ENCODE data around the gene OXSR1.

DNA sequence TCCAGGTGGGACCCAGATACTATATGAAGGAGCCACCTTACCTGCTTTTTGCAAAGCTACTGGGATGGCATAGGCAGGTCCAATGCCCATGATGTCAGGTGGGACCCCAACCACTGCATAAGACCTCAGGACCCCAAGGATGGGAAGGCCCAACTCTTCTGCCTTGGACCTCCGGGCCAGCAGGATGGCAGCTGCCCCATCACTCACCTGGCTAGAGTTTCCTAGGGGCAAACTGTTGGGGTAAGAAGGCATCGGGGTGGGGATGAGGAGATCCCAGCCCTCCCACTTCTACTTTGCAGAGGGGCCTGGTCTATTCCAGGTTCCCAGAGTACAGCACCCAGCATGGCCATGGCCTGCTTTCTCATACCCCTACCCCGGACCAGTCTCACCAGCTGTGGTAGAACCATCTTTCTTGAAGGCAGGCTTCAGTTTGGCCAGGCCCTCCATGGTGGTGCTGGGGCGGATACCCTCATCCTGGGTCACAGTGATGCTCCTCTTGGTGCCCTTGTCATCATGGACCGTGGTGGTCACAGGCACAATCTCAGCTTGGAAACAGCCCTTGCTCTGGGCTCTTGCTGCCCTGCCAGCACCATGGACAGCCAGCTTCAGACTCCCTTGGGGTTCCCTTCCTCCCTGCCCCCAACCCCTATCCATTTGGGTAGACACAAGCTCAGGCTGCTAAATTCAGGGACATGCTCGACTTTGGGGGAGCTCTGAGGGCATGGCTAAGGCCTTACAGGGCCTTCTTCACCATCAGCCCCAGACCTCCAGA lies 39.0 kb upstream of the OXSR1 start:
- TF ChIP-seq, protein P1, sequence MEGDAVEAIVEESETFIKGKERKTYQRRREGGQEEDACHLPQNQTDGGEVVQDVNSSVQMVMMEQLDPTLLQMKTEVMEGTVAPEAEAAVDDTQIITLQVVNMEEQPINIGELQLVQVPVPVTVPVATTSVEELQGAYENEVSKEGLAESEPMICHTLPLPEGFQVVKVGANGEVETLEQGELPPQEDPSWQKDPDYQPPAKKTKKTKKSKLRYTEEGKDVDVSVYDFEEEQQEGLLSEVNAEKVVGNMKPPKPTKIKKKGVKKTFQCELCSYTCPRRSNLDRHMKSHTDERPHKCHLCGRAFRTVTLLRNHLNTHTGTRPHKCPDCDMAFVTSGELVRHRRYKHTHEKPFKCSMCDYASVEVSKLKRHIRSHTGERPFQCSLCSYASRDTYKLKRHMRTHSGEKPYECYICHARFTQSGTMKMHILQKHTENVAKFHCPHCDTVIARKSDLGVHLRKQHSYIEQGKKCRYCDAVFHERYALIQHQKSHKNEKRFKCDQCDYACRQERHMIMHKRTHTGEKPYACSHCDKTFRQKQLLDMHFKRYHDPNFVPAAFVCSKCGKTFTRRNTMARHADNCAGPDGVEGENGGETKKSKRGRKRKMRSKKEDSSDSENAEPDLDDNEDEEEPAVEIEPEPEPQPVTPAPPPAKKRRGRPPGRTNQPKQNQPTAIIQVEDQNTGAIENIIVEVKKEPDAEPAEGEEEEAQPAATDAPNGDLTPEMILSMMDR (IDR thresholded peaks at IDR 0.05): no peak
- TF ChIP-seq POLR2A (IDR thresholded peaks at IDR 0.05): no peak
